HEK293 (cell line): ENCODE data around the gene MIB2.

Experiments
- CTCF ChIA-PET: fragments of 350-600 bp; formaldehyde crosslinking; extraction: SDS; loops from one replicate; lab custom pipeline; 2021; ENCODE audit warnings: antibody characterized with exemption; lab: Yijun Ruan, JAX
- POLR2A ChIA-PET: fragments of 300-600 bp; formaldehyde crosslinking; extraction: SDS; loops from one replicate; lab custom pipeline; 2020; ENCODE audit warnings: antibody characterized with exemption, inconsistent platforms; lab: Yijun Ruan, JAX
- H3K27ac ChIP-seq: fragments of 200-500 bp; sonication (Bioruptor generic); 2 replicates; pipeline ENCODE4 v1.5.1; 2014; ENCODE audit warnings: low read depth, low read length, control low read depth, inconsistent platforms; ENCODE audit errors: extremely low read depth
- H3K36me3 ChIP-seq, 2 experiments: fragments of 200-500 bp in 1 of 2; sonication (Bioruptor generic) in 1 of 2; 1 replicate in 1 of 2; 2 replicates in 1 of 2; pipeline ENCODE4 v1.5.1; 2014 to 2017; ENCODE audit warnings: inconsistent platforms in 2 of 2, low read length in 2 of 2; ENCODE audit not compliant: control insufficient read depth in 2 of 2, insufficient read depth in 1 of 2
- H3K4me1 ChIP-seq: fragments of 200-500 bp; sonication (Bioruptor generic); 2 replicates; pipeline ENCODE4 v1.5.1; 2014; ENCODE audit warnings: mild to moderate bottlenecking, low read length, inconsistent platforms; ENCODE audit not compliant: control insufficient read depth, insufficient read depth
- H3K4me3 ChIP-seq: 2 replicates; pipeline ENCODE4 v1.5.1; 2011; ENCODE audit warnings: low read depth, mild to moderate bottlenecking, control low read depth, low read length, moderate library complexity
- H3K9me3 ChIP-seq: fragments of 200-500 bp; sonication (Bioruptor generic); 2 replicates; pipeline ENCODE4 v1.5.1; 2014; ENCODE audit warnings: low read depth, low read length, inconsistent platforms; ENCODE audit not compliant: control insufficient read depth, insufficient read depth
- EGR2 ChIP-seq: fragments of 450-650 bp; formaldehyde crosslinking; IDR thresholded peaks from 2 replicates; pipeline ENCODE4 v1.5.1; 2016; ENCODE audit warnings: low read depth, missing biosample characterization, missing genetic modification characterization
- KLF16 ChIP-seq: fragments of 450-650 bp; formaldehyde crosslinking; IDR thresholded peaks from 2 replicates; pipeline ENCODE4 v1.5.1; 2017; ENCODE audit warnings: missing biosample characterization, missing genetic modification characterization
- MZF1 ChIP-seq: fragments of 450-650 bp; formaldehyde crosslinking; IDR thresholded peaks from 2 replicates; pipeline ENCODE4 v1.5.1; 2017; ENCODE audit warnings: missing biosample characterization, missing genetic modification characterization, borderline replicate concordance
- RBAK ChIP-seq: fragments of 450-650 bp; formaldehyde crosslinking; IDR thresholded peaks from 2 replicates; pipeline ENCODE4 v1.5.1; 2016; ENCODE audit warnings: missing biosample characterization, missing genetic modification characterization
- SALL2 ChIP-seq: fragments of 450-650 bp; formaldehyde crosslinking; IDR thresholded peaks from 2 replicates; pipeline ENCODE4 v1.5.0; 2017; ENCODE audit warnings: missing biosample characterization, mild to moderate bottlenecking, missing genetic modification characterization, borderline replicate concordance
- SCRT1 ChIP-seq: fragments of 450-650 bp; formaldehyde crosslinking; IDR thresholded peaks from 2 replicates; pipeline ENCODE4 v1.5.1; 2016; ENCODE audit warnings: missing biosample characterization, missing genetic modification characterization, borderline replicate concordance
- SCRT2 ChIP-seq: fragments of 450-650 bp; formaldehyde crosslinking; IDR thresholded peaks from 2 replicates; pipeline ENCODE4 v1.5.1; 2016; ENCODE audit warnings: missing biosample characterization, missing genetic modification characterization
- SETDB1 ChIP-seq: IDR thresholded peaks from one replicate; pipeline ENCODE4 v1.6.1; 2017; ENCODE audit warnings: mild to moderate bottlenecking, low read length, moderate library complexity, mixed read lengths; ENCODE audit not compliant: insufficient read length
- ZBTB17 ChIP-seq: fragments of 450-650 bp; formaldehyde crosslinking; IDR thresholded peaks from 2 replicates; pipeline ENCODE4 v1.5.1; 2016; ENCODE audit warnings: missing biosample characterization, missing genetic modification characterization
- ZFHX2 ChIP-seq: fragments of 450-650 bp; formaldehyde crosslinking; conservative IDR thresholded peaks from 2 replicates; pipeline ENCODE4 v1.5.1; 2016; ENCODE audit warnings: missing biosample characterization, missing genetic modification characterization
- ZFP37 ChIP-seq: fragments of 450-650 bp; formaldehyde crosslinking; IDR thresholded peaks from 2 replicates; pipeline ENCODE4 v1.5.1; 2016; ENCODE audit warnings: missing biosample characterization, missing genetic modification characterization
- ZFP41 ChIP-seq: fragments of 450-650 bp; formaldehyde crosslinking; IDR thresholded peaks from 2 replicates; pipeline ENCODE4 v1.5.1; 2016; ENCODE audit warnings: missing biosample characterization, missing genetic modification characterization, borderline replicate concordance
- ZFP69B ChIP-seq: fragments of 450-650 bp; formaldehyde crosslinking; IDR thresholded peaks from 2 replicates; pipeline ENCODE4 v1.5.1; 2016; ENCODE audit warnings: missing biosample characterization, missing genetic modification characterization
- ZNF133 ChIP-seq: fragments of 450-650 bp; formaldehyde crosslinking; IDR thresholded peaks from 2 replicates; pipeline ENCODE4 v1.5.1; 2016; ENCODE audit warnings: missing biosample characterization, missing genetic modification characterization
- ZNF16 ChIP-seq: fragments of 450-650 bp; formaldehyde crosslinking; IDR thresholded peaks from 2 replicates; pipeline ENCODE4 v1.5.1; 2016; ENCODE audit warnings: low read depth, missing biosample characterization, missing genetic modification characterization
- ZNF292 ChIP-seq: fragments of 450-650 bp; formaldehyde crosslinking; IDR thresholded peaks from 2 replicates; pipeline ENCODE4 v1.5.1; 2016; ENCODE audit warnings: low read depth, missing biosample characterization, missing genetic modification characterization, borderline replicate concordance
- ZNF302 ChIP-seq: fragments of 450-650 bp; formaldehyde crosslinking; IDR thresholded peaks from 2 replicates; pipeline ENCODE4 v1.5.1; 2016; ENCODE audit warnings: missing biosample characterization, missing genetic modification characterization, low read depth
- ZNF391 ChIP-seq: fragments of 450-650 bp; formaldehyde crosslinking; IDR thresholded peaks from 2 replicates; pipeline ENCODE4 v1.5.1; 2016; ENCODE audit warnings: low read depth, missing biosample characterization, missing genetic modification characterization, borderline replicate concordance
- ZNF394 ChIP-seq: fragments of 450-650 bp; formaldehyde crosslinking; IDR thresholded peaks from 2 replicates; pipeline ENCODE4 v1.5.1; 2016; ENCODE audit warnings: missing biosample characterization, missing genetic modification characterization, mild to moderate bottlenecking, moderate library complexity, borderline replicate concordance
- ZNF555 ChIP-seq: fragments of 450-650 bp; formaldehyde crosslinking; conservative IDR thresholded peaks from 2 replicates; pipeline ENCODE4 v1.5.1; 2017; ENCODE audit warnings: missing biosample characterization, mild to moderate bottlenecking, missing genetic modification characterization, inconsistent platforms
- ZNF624 ChIP-seq: fragments of 450-650 bp; formaldehyde crosslinking; IDR thresholded peaks from 2 replicates; pipeline ENCODE4 v1.5.1; 2017; ENCODE audit warnings: missing biosample characterization, missing genetic modification characterization
- ZNF654 ChIP-seq: fragments of 450-650 bp; formaldehyde crosslinking; IDR thresholded peaks from 2 replicates; pipeline ENCODE4 v1.5.1; 2016; ENCODE audit warnings: low read depth, missing biosample characterization, missing genetic modification characterization
- TF ChIP-seq, protein P1 (sequence below): fragments of 450-650 bp; formaldehyde crosslinking; IDR thresholded peaks from 2 replicates; pipeline ENCODE4 v1.5.1; 2016; ENCODE audit warnings: missing biosample characterization, missing genetic modification characterization
- TF ChIP-seq, protein P2 (sequence below): fragments of 450-650 bp; formaldehyde crosslinking; IDR thresholded peaks from 2 replicates; pipeline ENCODE4 v1.5.1; 2016; ENCODE audit warnings: missing biosample characterization, missing genetic modification characterization, low read depth
- TF ChIP-seq, protein P3 (sequence below): fragments of 450-650 bp; formaldehyde crosslinking; optimal IDR thresholded peaks from 2 replicates; pipeline ENCODE3; 2016; ENCODE audit warnings: missing biosample characterization, mild to moderate bottlenecking, missing genetic modification characterization

The MIB2 gene

DNA sequence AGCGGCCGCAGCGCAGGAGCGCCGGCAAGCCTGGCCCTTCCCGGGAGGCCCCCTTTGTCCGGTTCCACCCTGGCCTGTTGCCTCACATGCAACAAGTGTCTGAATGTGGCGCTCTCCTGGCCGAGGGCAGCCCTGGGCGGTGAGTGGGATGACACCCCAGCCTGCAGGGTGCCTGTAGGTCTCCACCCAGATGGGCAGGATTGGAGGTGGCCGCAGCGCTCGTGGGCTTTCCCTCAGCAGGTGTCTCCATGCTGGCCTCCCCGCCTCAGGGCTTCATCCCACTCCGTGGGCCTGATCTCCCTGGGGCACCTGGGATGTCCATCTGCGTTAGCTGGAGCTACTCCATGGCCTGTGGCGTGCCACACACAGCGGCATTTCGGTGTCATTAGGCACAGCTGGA is 1.5 kb downstream of the MIB2 start:
- no peaks in the 10 kb centered on the region for H3K9me3 ChIP-seq
- 0 out of 2 replicates have a peak, but pooled peaks cover 3% of the 10 kb centered on the region for H3K4me1 ChIP-seq
- H3K4me3 ChIP-seq: peak overlapping the region; percentile 100
- TF ChIP-seq ZNF394 (tag by site-specific recombination) (peak; percentile 51; the same call in 1 of the 2 replicates), SCRT2 (tag by site-specific recombination) (peak; percentile 99), ZFHX2 (tag by site-specific recombination) (peak; percentile 53), SETDB1 (no peak), EGR2 (tag by site-specific recombination) (peak; percentile 61; the same call in 1 of the 2 replicates), SCRT1 (peak; percentile 99)
- TF ChIP-seq, protein P1, sequence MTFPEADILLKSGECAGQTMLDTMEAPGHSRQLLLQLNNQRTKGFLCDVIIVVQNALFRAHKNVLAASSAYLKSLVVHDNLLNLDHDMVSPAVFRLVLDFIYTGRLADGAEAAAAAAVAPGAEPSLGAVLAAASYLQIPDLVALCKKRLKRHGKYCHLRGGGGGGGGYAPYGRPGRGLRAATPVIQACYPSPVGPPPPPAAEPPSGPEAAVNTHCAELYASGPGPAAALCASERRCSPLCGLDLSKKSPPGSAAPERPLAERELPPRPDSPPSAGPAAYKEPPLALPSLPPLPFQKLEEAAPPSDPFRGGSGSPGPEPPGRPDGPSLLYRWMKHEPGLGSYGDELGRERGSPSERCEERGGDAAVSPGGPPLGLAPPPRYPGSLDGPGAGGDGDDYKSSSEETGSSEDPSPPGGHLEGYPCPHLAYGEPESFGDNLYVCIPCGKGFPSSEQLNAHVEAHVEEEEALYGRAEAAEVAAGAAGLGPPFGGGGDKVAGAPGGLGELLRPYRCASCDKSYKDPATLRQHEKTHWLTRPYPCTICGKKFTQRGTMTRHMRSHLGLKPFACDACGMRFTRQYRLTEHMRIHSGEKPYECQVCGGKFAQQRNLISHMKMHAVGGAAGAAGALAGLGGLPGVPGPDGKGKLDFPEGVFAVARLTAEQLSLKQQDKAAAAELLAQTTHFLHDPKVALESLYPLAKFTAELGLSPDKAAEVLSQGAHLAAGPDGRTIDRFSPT: peak; percentile 25; the same call in 1 of the 2 replicates
- TF ChIP-seq, protein P2, sequence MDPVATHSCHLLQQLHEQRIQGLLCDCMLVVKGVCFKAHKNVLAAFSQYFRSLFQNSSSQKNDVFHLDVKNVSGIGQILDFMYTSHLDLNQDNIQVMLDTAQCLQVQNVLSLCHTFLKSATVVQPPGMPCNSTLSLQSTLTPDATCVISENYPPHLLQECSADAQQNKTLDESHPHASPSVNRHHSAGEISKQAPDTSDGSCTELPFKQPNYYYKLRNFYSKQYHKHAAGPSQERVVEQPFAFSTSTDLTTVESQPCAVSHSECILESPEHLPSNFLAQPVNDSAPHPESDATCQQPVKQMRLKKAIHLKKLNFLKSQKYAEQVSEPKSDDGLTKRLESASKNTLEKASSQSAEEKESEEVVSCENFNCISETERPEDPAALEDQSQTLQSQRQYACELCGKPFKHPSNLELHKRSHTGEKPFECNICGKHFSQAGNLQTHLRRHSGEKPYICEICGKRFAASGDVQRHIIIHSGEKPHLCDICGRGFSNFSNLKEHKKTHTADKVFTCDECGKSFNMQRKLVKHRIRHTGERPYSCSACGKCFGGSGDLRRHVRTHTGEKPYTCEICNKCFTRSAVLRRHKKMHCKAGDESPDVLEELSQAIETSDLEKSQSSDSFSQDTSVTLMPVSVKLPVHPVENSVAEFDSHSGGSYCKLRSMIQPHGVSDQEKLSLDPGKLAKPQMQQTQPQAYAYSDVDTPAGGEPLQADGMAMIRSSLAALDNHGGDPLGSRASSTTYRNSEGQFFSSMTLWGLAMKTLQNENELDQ (tag by site-specific recombination): no peak
- H3K36me3 ChIP-seq: peaks cover 0 to 30% of the 10 kb centered on the region in 2 experiments; a peak in 1 of 3 replicates
- H3K27ac ChIP-seq: no peak overlapping the region; the same call in 1 of the 2 replicates
- ChIA-PET POLR2A (interaction anchor here (2.1 kb wide), 1 partner anchor 39 kb away, joined by 6 read pairs; no protein-coding TSS in a partner anchor), CTCF (no interaction called here)

DNA sequence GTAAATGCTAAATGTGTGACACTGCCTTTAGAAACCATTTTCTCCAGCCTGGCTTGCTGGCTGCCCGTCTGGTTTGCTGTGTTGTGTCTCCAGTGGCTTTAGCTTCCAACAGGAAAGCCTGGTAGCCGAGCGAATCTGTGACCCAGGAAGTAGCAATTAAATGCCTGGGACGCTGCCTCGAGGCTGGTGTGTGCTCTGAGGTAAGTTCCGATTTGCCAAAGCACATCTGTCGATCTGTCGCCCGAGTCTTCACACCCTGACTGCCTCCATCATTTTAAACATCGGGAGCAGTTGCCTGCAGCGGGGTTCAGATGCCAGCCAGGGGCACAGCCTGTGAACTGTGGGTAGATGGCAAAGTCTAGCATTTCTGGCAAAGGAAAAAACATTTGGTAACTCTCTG is 2.2 kb downstream of the MIB2 start:
- Histone ChIP-seq H3K9me3 (no peaks in the 10 kb centered on the region), H3K27ac (no peak overlapping the region), H3K4me1 (0 out of 2 replicates have a peak, but pooled peaks cover 3% of the 10 kb centered on the region), H3K4me3 (no peak overlapping the region), H3K36me3 (peaks cover 0 to 30% of the 10 kb centered on the region in 2 experiments; a peak in 1 of 3 replicates)
- CTCF ChIA-PET: no interaction called here
- POLR2A ChIA-PET: no interaction called here
- TF ChIP-seq ZNF292 (tag by site-specific recombination): no peak
- TF ChIP-seq ZFP37 (tag by site-specific recombination): no peak
- no peak for TF ChIP-seq ZFP69B (tag by site-specific recombination)
- TF ChIP-seq ZNF133 (tag by site-specific recombination): no peak
- TF ChIP-seq ZNF302 (tag by site-specific recombination): no peak
- no peak for TF ChIP-seq ZNF555 (tag by site-specific recombination)
- TF ChIP-seq ZBTB17 (tag by site-specific recombination): no peak
- TF ChIP-seq ZFP41 (tag by site-specific recombination): no peak
- TF ChIP-seq ZNF624 (tag by site-specific recombination): no peak
- no peak for TF ChIP-seq MZF1 (tag by site-specific recombination)
- TF ChIP-seq ZNF16 (tag by site-specific recombination): no peak
- no peak for TF ChIP-seq RBAK (tag by site-specific recombination)
- TF ChIP-seq ZNF654 (tag by site-specific recombination): no peak
- TF ChIP-seq SALL2: no peak
- TF ChIP-seq ZNF391: no peak
- TF ChIP-seq KLF16: no peak
- TF ChIP-seq, protein P3, sequence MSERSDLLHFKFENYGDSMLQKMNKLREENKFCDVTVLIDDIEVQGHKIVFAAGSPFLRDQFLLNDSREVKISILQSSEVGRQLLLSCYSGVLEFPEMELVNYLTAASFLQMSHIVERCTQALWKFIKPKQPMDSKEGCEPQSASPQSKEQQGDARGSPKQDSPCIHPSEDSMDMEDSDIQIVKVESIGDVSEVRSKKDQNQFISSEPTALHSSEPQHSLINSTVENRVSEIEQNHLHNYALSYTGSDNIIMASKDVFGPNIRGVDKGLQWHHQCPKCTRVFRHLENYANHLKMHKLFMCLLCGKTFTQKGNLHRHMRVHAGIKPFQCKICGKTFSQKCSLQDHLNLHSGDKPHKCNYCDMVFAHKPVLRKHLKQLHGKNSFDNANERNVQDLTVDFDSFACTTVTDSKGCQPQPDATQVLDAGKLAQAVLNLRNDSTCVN (tag by site-specific recombination): no peak
- TF ChIP-seq, all 188 proteins: peak for 0
